HG02938 (cell line): ENCODE measurements around the gene FAM171A1.

ENCODE experiments used
- ATAC-seq: cut with Tn5 transposase; IDR thresholded peaks from one replicate; pipeline ENCODE4 v1.9.1; 2021; ENCODE audit warnings: mild to moderate bottlenecking, moderate library complexity; ENCODE audit not compliant: unreplicated experiment

The FAM171A1 gene

DNA sequence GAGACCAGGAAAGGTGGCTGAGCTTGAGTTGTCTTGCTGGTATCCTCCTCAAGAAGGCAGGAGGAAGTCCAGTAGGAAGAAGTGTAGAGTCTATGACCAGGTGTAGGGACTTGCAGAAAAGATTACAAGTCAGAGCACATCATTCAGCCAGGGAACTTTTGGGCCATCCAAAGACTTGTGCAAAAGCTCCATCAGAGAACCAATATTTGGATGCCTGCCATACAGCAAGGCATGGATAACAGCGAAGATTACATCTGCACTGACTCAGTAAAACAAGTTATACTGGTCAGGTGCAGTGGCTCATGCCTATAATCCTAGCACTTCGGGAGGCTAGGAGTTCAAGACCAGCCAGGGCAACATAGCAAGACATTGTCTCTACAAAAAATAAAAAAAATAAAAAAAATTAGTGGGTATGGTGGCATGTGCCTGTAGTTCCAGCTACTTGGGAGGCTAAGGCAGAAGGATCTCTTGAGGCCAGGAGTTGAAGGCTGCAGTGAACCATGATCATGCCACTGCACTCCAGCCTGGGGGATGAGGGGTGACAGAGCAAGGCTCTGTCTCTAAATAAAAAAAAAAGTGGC, 189.4 kb downstream of the FAM171A1 start:
- ATAC-seq: no peak

DNA sequence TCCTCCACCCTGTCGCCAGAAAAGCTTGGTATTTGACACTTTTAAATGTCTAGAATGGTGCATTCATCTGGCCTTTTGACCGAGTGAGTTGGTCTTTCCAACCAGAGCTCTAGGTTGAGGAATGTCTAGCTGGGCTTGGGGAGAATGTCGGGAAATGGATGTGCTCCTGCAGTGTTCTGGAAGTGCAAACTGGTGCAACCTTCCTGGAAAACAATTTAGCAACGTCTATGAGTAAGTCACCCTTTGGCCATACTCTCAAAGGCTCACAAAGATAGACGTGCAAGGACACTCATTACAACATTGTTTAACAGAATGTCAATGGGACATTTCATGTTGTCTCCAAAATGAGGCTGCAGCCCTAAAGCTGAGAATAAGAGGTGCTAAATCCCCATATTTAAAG, 190.4 kb downstream of the FAM171A1 start:
- ATAC-seq: no peak

DNA sequence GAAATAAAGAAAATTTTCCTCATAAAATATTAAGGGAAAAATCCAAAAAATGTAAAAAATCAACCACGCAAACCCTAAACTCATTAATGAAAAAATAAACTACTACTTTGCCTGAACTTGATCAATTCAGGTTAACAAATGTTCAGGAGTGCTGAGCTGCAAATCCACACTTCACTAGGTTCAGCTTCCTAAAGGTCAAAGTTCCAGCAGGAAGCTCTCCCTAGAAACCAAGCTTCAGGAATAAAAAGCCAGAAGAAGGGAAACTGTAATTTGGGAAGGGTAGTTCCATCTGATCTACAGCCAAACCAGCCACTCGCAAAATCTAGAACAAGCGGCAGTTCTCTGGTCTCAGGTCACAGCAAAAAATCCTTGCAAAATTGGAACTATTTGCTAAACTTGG, 194.8 kb downstream of the FAM171A1 start:
- ATAC-seq: no peak

DNA sequence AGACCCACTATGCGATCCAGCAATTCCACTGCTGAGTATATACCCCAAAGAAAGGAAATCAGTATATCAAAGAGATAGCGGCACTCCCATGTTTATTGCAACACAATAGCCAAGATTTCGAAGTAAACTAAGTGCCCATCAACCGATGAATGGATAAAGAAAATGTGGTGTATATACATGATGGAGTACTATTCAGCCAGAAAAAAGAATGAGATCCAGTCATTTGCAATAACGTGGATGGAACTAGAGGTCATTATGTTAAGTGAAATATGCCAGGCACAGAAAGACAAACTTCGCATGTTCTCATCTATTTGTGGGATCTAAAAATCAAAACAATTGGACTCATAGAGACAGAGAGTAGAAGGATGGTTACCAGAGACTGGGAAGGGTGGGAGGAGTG, 195.5 kb downstream of the FAM171A1 start:
- no peak for ATAC-seq

- no peak for ATAC-seq
These were observed 198.7 kb downstream of the FAM171A1 start for GRCh38 chr10:15172306-15172840.

DNA sequence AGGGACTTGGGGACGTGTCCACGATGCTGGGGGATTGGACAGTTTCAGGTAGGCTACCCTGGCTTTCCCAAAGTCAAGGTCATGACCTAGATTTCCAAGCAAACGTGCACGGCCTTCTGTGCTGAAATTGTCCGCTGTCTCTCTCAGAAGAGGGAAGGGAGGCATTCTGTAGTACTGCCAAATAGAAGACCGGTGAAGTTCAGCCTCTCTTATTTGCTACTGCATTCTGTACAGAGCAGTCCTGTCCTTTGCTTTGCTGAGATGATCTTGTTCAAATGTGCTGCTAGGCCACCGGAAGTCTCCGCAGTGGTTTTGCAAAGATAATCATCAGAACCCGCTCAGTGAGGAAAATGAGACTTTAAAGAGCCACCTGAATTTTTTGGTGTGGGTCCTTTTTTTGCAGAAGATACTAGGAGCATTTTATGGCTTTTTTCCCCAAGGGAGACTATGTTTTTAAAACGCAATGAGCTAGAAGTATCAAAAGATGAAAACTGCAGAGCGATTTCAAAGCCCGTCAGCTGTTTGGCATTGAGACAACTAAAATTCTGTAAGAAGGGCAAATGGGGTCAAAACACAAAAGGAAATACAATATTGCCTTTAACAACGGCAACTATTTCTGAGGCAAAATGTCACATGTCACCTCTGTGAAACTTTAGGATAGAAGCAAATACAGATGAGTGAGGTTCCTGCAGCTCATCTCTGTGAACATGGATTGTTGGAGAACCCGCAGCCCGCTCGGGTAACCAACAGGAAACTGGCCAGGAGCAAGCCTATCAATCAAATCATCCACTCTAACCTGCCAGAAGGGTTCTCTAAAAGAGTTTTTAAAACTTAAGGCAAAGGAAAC, 201.3 kb downstream of the FAM171A1 start:
- no peak for ATAC-seq

DNA sequence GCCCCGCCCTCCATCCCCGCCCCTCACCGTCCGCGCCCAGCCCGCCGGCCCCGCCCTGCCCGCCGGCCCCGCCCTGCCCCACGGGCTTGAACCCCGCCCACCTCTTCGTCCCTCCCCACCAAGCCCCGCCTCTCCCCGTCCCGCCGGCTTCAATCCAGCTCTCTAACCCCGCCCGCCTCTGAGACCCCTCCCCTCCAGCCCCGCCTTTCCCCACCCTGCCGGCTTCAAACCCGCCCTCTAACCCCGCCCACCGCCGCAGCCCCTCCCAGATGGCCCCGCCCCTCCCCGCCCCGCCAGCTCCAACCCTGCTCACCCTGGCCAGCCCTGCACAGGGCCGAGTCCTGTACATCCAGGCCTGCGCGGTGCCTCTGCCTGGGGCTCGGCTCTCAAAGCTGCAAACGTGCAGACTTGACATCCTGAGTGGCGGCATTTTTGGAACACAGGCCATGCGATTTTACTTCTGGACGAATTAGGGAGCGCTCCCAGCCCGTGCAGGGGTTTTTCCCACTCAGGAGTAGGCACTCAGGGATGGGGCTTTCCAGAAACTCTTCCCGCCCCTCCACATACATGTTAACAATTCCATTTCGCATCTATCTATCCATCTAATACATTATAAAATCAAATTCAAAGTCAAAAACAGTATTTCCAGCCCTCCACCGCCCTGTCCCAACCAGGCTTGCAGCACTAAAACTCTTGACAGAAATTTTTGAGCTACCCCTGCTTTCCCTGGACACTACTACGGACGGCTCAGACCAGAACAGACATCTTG, 202.1 kb downstream of the FAM171A1 start:
- peak; percentile 34 for ATAC-seq

- peak; percentile 89 for ATAC-seq
These were observed 202.8 kb downstream of the FAM171A1 start, which contains the start of gene NMT2 for GRCh38 chr10:15168291-15168785. Gene NMT2, minus strand, starts transcription at chr10:15168693. Its CDS starts 81 bp downstream, at chr10:15168612.

DNA sequence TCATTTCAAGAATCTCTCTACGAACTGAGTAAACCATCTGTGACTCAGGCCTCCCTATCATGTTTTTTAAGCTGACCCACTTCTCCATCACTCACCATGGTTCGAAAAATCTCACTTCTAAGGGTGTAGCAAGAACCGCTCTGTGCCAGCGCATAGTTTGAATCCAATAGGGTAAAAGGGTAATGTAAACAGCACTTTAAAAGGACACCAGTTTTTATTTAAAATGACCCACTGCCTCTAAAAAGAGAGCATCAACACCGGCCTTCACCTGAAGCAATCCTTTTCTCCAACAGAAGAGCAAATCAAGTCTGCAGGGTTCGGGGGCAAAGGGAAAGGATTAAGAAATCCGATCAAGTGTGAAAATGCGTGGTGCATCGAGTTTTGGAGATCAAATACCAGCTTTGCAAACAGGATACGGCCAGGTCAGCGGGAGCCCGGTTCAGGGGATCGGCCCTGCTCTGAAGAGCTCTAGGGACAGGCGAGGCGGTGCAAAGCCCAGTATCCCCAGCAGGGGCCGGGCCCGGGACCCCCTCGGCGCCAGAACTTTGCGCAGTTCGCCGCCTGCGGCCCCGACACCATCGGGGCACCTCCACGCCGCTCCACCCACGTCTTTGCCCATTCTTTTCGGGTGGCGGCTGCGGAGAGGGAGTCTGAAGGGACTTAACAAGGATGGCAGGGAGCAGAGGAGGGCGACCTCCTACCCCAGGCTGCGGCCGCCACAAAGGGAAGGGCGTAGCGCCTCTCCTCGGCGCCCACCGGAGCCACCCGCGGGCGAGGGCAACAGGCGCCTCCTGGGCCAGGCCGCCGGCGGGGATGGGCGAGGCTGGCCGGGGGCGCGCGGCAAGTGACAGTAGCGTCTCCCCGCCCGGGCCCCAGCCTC, 203.4 kb downstream of the FAM171A1 start:
- peak; percentile 46 for ATAC-seq

GRCh38 chr10:15166325-15166724, 204.8 kb downstream of the FAM171A1 start:
- no peak for ATAC-seq

- no peak for ATAC-seq
These were observed 207.7 kb downstream of the FAM171A1 start for GRCh38 chr10:15163253-15163828.
